NCI-H2227 (cell line): ENCODE results near the gene ALDH1A3.

Experiments
- DNase-seq: peaks from one replicate; lab custom pipeline; 2025; ENCODE audit not compliant: unreplicated experiment; lab: John Stamatoyannopoulos, UW

The ALDH1A3 gene

GRCh38 chr15:100947760-100948429 is 68.3 kb downstream of the ALDH1A3 start:
- no peak for DNase-seq

- DNase-seq: no peak
Observed at GRCh38 chr15:100948430-100948762, 68.8 kb downstream of the ALDH1A3 start.

GRCh38 chr15:100949691-100950090 is 70.1 kb downstream of the ALDH1A3 start:
- no peak for DNase-seq

- no peak for DNase-seq
Observed at GRCh38 chr15:100951965-100952364, 72.3 kb downstream of the ALDH1A3 start.

GRCh38 chr15:100952566-100952965 is 72.9 kb downstream of the ALDH1A3 start:
- no peak for DNase-seq

GRCh38 chr15:100958326-100959065 is 78.9 kb downstream of the ALDH1A3 start:
- DNase-seq: no peak

- no peak for DNase-seq
Observed at GRCh38 chr15:100959066-100960050, 79.7 kb downstream of the ALDH1A3 start.
